K562 (cell line): ENCODE results near the gene MTMR10. TPM values are rescaled to one million over a fixed set of nuclear protein-coding genes. Genes with fewer than 3 reads are reported as not detected.

Source experiments
- ATAC-seq: fragments of 200-7000 bp; cut with Tn5 transposase; 3 replicates; pipeline ENCODE4 v1.9.1; 2020; ENCODE audit warnings: moderate library complexity
- BruUV-seq: library from RNA; stranded (reverse); fragments of 400-500 nt; replicated peaks from 2 replicates; lab custom pipeline; 2021; lab: Mats Ljungman, UMichigan
- CTCF ChIA-PET: fragments of 300-600 bp; formaldehyde crosslinking; extraction: SDS; loops from one replicate; lab custom pipeline; 2021; ENCODE audit warnings: low intra/inter-chr PET ratio; lab: Yijun Ruan, JAX
- POLR2A ChIA-PET: fragments of 300-600, 350-650 bp; sonication (Branson Sonifier 250); formaldehyde crosslinking; extraction: SDS; loops from one replicate; lab custom pipeline; 2021; ENCODE audit warnings: antibody characterized with exemption, inconsistent platforms; lab: Yijun Ruan, JAX
- DNase-seq, 4 experiments: peaks; one replicate each; pipeline versions ENCODE4 v3.0.0 to v3.0.0-alpha.2; 2011 to 2018; ENCODE audit warnings: low spot score in 3 of 4, mixed read lengths in 3 of 4; ENCODE audit errors: extremely low read depth in 1 of 4
- FAIRE-seq: peaks from 2 replicates; lab custom pipeline; 2011; peaks lifted over from hg19 to GRCh38; lab: Jason Lieb, UNC
- H2AFZ ChIP-seq: 2 replicates; pipeline ENCODE4 v1.6.0; 2011; ENCODE audit warnings: low read depth, low read length, control low read depth, inconsistent platforms
- H3K27ac ChIP-seq: fragments of 200-600 bp; 3 replicates; pipeline ENCODE4 v1.8.0; 2011; ENCODE audit warnings: low read depth, mild to moderate bottlenecking, control low read depth, inconsistent platforms, low read length, moderate library complexity, mixed read lengths; ENCODE audit errors: extremely low read depth
- H3K27me3 ChIP-seq, 2 experiments: fragments of 300-600 bp in 1 of 2; 2 replicates in 1 of 2; 3 replicates in 1 of 2; pipeline versions ENCODE4 v1.6.0 to v1.8.0; 2011; ENCODE audit warnings: inconsistent platforms in 2 of 2, low read length in 2 of 2, mild to moderate bottlenecking in 1 of 2, mixed read lengths in 1 of 2, moderate library complexity in 1 of 2; ENCODE audit not compliant: control insufficient read depth in 2 of 2, insufficient read depth in 2 of 2
- H3K36me3 ChIP-seq: fragments of 300-600 bp; 3 replicates; pipeline ENCODE4 v1.8.0; 2011; ENCODE audit warnings: mild to moderate bottlenecking, low read length, inconsistent platforms; ENCODE audit not compliant: control insufficient read depth, insufficient read depth
- H3K4me1 ChIP-seq, 2 experiments: fragments of 200-600 bp in 1 of 2; replicated peaks in 1 of 2; 2 replicates in 1 of 2; 3 replicates in 1 of 2; pipeline versions ENCODE4 v1.5.1 to v1.8.0; 2011; ENCODE audit warnings: inconsistent platforms in 2 of 2, low read length in 2 of 2, mild to moderate bottlenecking in 1 of 2, mixed read lengths in 1 of 2, moderate library complexity in 1 of 2; ENCODE audit not compliant: control insufficient read depth in 2 of 2, insufficient read depth in 2 of 2
- H3K4me2 ChIP-seq: 2 replicates; pipeline ENCODE4 v1.6.1; 2011; ENCODE audit warnings: low read length, control low read depth, inconsistent platforms, mixed read lengths; ENCODE audit not compliant: insufficient read depth
- H3K4me3 ChIP-seq: fragments of 200-600 bp; sonication (generic), shearing (Covaris generic); 2 replicates; pipeline ENCODE4 v1.5.1; 2016; ENCODE audit warnings: control low read depth, inconsistent platforms
- H3K79me2 ChIP-seq: fragments of 200-600 bp; 3 replicates; pipeline ENCODE4 v1.8.0; 2011; ENCODE audit warnings: low read length, inconsistent platforms; ENCODE audit not compliant: control insufficient read depth, insufficient read depth
- H3K9ac ChIP-seq, 2 experiments: 2 replicates each; pipeline versions ENCODE4 v1.6.0 to v1.6.1; 2011; ENCODE audit warnings: low read depth in 2 of 2, low read length in 2 of 2, control low read depth in 1 of 2, inconsistent platforms in 1 of 2, mild to moderate bottlenecking in 1 of 2, mixed read lengths in 1 of 2; ENCODE audit not compliant: insufficient read depth in 1 of 2
- H3K9me1 ChIP-seq: one replicate; pipeline ENCODE4 v1.6.0; 2011; ENCODE audit warnings: inconsistent platforms, mild to moderate bottlenecking, low read length, moderate library complexity; ENCODE audit not compliant: control insufficient read depth, insufficient read depth
- H3K9me3 ChIP-seq: replicated peaks from 2 replicates; pipeline ENCODE4 v1.5.1; 2011; ENCODE audit warnings: low read depth, low read length, inconsistent platforms; ENCODE audit not compliant: control insufficient read depth, insufficient read depth
- H4K20me1 ChIP-seq: replicated peaks from 2 replicates; pipeline ENCODE4 v1.6.1; 2011; ENCODE audit warnings: low read length, inconsistent platforms, mixed read lengths; ENCODE audit not compliant: control insufficient read depth, insufficient read depth
- NFATC3 ChIP-seq: fragments of 450-650 bp; IDR thresholded peaks from 2 replicates; pipeline ENCODE4 v1.6.1; 2017; ENCODE audit warnings: mild to moderate bottlenecking
- ZBTB9 ChIP-seq: fragments of 450-650 bp; formaldehyde crosslinking; IDR thresholded peaks from 2 replicates; pipeline ENCODE4 v1.4.0; 2020; ENCODE audit warnings: mild to moderate bottlenecking, moderate library complexity
- ZNF197 ChIP-seq: fragments of 200-800 bp; sonication (Bioruptor generic); IDR thresholded peaks from 2 replicates; pipeline ENCODE4 v1.6.1; 2016; ENCODE audit warnings: low read depth, missing genetic modification characterization, missing compliant biosample characterization
- WGBS: fragments of 100-300 bp; shearing (Covaris generic); methylation state at CpG from one replicate; pipeline ENCODE4 v1.1.6; 2016; ENCODE audit warnings: low coverage, mixed read lengths; ENCODE audit not compliant: insufficient coverage; ENCODE audit errors: missing lambda C conversion rate; 5-methylcytosine and 5-hydroxymethylcytosine counted together
- in situ Hi-C: fragments of 300-500 bp; cut with MboI; formaldehyde crosslinking; loops from 4 replicates; pipeline ENCODE4 v1.15.0; 2018; ENCODE audit warnings: inconsistent platforms, mixed read lengths
- intact Hi-C: fragments of 100-400 bp; cut with micrococcal nuclease; formaldehyde crosslinking; loops from 2 replicates; pipeline ENCODE4 v1.14.2; 2022
- polyA plus RNA-seq, 8 experiments: library from polyadenylated mRNA; depleted of rRNA in 4 of 8; stranded (reverse) in 5 of 8; unstranded in 3 of 8; fragments of >200 nt; fragmentation: Nextera tagmentation in 2 of 8; fragmentation: Illumina TruSeq in 1 of 8; extraction: Ambion mirVana in 2 of 8; extraction: Trizol in 1 of 8; gene quantifications; 2 replicates each; pipeline versions ENCODE4 v1.2.1 to v1.2.3, GENCODE V29; 2011 to 2014; ENCODE audit warnings: inconsistent platforms in 1 of 8, missing spikeins in 1 of 8
- total RNA-seq, 7 experiments: library from RNA; depleted of rRNA in 6 of 7; stranded (reverse); fragments of >200 nt in 6 of 7; fragmentation: Illumina TruSeq in 2 of 7; extraction: Trizol in 2 of 7; gene quantifications; 2 replicates each; pipeline versions ENCODE4 v1.2.1 to v1.2.3, GENCODE V29; 2011 to 2021; ENCODE audit warnings: low replicate concordance in 1 of 7
- TF ChIP-seq, protein P1 (sequence below): fragments of 250-450 bp; sonication (Bioruptor Pico); IDR thresholded peaks from 2 replicates; pipeline ENCODE4 v1.4.0; 2020; ENCODE audit warnings: mild to moderate bottlenecking, moderate library complexity
- TF ChIP-seq, protein P2 (sequence below): sonication (generic); formaldehyde crosslinking; IDR thresholded peaks from 2 replicates; pipeline ENCODE4 v1.8.1; 2023; ENCODE audit warnings: mild to moderate bottlenecking, missing genetic modification reagents

The MTMR10 gene
- total and polyA plus RNA-seq, 9 of the 15 experiments (the other 6 are each of a cell fraction or from before 2014, with no cell fraction given) = 1.6 to 6.8 (median 4.8) TPM

- TF ChIP-seq NFATC3 = no peak
- TF ChIP-seq ZNF197 (CRISPR knock-in tag) = no peak
- TF ChIP-seq, protein P1, sequence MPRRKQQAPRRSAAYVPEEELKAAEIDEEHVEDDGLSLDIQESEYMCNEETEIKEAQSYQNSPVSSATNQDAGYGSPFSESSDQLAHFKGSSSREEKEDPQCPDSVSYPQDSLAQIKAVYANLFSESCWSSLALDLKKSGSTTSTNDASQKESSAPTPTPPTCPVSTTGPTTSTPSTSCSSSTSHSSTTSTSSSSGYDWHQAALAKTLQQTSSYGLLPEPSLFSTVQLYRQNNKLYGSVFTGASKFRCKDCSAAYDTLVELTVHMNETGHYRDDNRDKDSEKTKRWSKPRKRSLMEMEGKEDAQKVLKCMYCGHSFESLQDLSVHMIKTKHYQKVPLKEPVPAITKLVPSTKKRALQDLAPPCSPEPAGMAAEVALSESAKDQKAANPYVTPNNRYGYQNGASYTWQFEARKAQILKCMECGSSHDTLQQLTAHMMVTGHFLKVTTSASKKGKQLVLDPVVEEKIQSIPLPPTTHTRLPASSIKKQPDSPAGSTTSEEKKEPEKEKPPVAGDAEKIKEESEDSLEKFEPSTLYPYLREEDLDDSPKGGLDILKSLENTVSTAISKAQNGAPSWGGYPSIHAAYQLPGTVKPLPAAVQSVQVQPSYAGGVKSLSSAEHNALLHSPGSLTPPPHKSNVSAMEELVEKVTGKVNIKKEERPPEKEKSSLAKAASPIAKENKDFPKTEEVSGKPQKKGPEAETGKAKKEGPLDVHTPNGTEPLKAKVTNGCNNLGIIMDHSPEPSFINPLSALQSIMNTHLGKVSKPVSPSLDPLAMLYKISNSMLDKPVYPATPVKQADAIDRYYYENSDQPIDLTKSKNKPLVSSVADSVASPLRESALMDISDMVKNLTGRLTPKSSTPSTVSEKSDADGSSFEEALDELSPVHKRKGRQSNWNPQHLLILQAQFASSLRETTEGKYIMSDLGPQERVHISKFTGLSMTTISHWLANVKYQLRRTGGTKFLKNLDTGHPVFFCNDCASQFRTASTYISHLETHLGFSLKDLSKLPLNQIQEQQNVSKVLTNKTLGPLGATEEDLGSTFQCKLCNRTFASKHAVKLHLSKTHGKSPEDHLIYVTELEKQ (CRISPR knock-in tag) = no peak
- TF ChIP-seq, protein P2, sequence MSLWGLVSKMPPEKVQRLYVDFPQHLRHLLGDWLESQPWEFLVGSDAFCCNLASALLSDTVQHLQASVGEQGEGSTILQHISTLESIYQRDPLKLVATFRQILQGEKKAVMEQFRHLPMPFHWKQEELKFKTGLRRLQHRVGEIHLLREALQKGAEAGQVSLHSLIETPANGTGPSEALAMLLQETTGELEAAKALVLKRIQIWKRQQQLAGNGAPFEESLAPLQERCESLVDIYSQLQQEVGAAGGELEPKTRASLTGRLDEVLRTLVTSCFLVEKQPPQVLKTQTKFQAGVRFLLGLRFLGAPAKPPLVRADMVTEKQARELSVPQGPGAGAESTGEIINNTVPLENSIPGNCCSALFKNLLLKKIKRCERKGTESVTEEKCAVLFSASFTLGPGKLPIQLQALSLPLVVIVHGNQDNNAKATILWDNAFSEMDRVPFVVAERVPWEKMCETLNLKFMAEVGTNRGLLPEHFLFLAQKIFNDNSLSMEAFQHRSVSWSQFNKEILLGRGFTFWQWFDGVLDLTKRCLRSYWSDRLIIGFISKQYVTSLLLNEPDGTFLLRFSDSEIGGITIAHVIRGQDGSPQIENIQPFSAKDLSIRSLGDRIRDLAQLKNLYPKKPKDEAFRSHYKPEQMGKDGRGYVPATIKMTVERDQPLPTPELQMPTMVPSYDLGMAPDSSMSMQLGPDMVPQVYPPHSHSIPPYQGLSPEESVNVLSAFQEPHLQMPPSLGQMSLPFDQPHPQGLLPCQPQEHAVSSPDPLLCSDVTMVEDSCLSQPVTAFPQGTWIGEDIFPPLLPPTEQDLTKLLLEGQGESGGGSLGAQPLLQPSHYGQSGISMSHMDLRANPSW (CRISPR knock-in tag) = no peak
- TF ChIP-seq ZBTB9 (CRISPR knock-in tag) = no peak
- TF ChIP-seq, all 486 proteins: peak for 0
- FAIRE-seq = no peak
- H3K9me3 ChIP-seq = no peaks in the 10 kb centered on the region
- ChIA-PET CTCF (no interaction called here), POLR2A (interaction anchor here (1.2 kb wide), 1 partner anchor 9 kb away, joined by 4 read pairs; no protein-coding TSS in a partner anchor)
- no peaks in the 10 kb centered on the region for H3K27me3 ChIP-seq
- in situ Hi-C loops = no loop called here
- H2AFZ ChIP-seq = no peak overlapping the region
- H3K36me3 ChIP-seq = peaks cover 81% of the 10 kb centered on the region
- no peak overlapping the region for H3K4me3 ChIP-seq
- H3K9ac ChIP-seq = no peak overlapping the region
- 67% methylated on average over 9 of the region's 9 CpGs for WGBS
- H3K79me2 ChIP-seq = no peaks in the 10 kb centered on the region
- intact Hi-C loops = no loop called here
- no peaks in the 10 kb centered on the region for H3K9me1 ChIP-seq
- H3K4me1 ChIP-seq = no peaks in the 10 kb centered on the region
- no peak for ATAC-seq
- H4K20me1 ChIP-seq = no peaks in the 10 kb centered on the region
- no peak overlapping the region for H3K4me2 ChIP-seq
- no TSS peak for BruUV-seq
- no peak overlapping the region for H3K27ac ChIP-seq
- no peak for DNase-seq
These were observed 69.5 kb downstream of the MTMR10 start for GRCh38 chr15:30921781-30922479.
